Anterior cingulate cortex (tissue), 58 donors: ENCODE measurements around the gene POLD2.
"Not testable (repeated sequence)": the region's sequence is repeated elsewhere in the genome, so short reads cannot be mapped to it uniquely, and the experiment has no call there.

Source experiments
- DNase-seq, 58 donors: peaks; one replicate each; lab custom pipeline; 2025; lab: John Stamatoyannopoulos, UW

POLD2 gene

DNA sequence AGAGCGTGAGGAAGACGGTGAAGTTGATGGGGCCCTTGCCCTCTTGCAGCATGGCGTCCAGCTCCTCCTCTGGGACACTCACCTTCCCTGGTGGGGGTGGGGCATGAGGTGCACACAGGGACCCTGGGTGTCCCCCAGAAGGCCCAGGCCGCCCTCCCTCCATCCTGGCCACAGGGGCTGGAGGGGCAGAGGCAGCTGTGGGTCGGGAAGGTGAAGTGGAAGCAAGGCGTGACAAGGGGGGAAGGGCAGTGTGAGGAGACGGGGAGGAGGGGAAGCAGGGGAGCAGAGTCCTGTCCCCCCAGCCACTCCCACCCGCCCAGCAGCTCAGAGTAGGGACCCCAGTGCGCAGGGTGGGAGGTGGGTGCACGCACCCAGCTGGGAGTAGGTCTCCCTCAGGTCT, 17.0 kb upstream of the POLD2 start:
- no peak for DNase-seq

DNA sequence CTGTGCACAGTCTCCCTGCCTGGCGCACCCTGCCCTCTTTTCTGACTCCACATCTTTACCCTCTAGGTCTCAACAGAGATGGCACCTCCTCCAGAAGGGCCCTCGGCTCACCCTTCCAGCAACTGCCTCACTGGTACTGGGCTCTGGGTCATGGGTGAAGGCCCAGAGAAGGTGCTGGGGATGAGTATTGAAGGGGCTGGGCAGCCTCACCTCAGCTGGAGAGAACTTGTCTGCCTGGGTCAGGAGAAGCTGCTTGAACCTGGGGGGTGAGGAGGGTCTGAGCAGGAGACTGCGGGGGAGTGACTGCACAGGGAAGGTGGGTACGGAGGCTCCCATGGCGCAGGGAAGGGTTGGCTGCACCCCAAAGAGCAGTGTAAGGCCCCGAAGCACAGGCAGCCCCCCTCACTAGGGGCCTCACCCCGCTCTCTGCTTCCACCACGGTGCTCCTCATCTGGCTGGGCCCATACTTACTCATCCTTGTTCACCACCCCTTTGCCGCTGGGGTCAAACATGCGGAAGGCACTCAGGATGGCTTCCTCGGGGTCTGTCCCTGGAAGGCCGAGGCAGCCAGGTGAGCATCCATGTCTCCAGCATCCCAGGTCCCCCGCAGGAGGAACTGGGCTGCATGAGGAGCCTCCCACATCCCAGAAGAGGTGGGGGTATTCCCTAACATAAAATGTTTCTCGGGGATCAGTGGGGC, 16.1 kb upstream of the POLD2 start:
- DNase-seq: no peak

DNA sequence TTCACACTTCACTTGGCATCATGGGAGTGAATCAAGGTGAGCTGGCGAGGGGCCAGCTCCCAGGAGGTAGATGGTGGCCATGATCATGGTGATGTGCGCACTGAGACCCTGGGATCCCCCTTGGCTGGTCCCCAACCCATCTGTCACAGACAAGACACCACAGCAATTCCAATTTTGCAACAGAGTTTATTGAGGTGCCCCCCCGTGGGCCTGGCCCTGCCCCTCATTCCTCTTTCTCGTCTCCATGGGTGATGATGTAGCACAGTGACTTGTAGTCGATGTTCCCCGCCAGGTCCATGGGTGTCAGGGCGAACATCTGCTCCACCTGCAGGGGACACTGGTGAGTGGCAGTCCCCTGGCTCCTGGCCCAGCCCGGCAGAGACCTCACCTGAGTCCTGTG, 15.3 kb upstream of the POLD2 start:
- no peak for DNase-seq

DNA sequence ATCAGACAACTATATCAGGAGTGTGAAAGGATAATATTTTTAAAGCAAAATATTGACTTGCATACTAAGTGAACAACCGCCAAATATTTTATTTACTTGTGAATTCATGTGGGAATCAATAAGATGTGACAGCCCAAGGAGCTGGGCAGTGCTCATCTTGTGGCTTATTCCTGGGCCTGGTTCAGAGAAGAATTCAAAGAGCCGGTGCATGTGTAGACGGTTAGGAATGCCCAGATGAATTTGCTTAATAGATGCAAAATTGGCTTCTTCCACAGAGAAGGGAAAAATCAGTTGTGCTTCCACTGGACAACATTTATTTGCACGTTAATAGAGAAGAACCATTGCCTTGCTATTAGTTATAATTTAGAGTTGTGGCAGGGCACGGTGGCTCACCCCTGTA, 13.4 kb upstream of the POLD2 start:
- DNase-seq: no peak

DNA sequence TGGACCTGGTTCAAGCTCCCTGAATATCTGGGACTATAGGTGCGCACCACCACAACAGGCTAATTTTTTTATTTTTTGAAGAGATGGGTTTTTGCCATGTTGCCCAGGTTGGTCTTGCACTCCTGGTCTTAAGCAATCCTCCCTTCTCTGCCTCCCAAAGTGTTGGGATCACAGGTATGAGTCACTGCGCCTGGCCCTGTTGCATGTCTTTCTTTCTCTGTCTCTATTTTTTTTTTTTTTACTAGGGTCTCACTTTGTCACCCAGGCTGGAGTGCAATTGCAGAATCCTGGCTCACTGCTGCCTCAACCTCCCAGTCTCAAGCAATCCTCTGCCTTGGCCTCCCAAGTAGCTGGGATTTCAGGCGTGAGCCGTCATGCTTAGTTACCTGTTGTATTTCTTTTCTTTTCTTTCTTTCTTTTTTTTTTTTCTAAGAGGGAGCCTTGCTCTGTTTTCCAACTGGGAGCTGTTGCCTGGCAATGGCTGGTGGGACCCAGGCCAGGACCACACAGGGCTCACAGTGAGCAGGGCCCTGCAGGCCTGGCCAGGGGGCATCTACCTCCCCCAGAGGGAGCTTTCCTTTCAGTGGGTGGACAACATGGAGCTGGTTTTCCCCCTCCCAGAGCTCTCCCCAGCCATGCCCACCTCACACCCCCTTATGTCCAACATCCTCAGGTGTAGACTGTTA, 11.7 kb upstream of the POLD2 start:
- DNase-seq: no peak

DNA sequence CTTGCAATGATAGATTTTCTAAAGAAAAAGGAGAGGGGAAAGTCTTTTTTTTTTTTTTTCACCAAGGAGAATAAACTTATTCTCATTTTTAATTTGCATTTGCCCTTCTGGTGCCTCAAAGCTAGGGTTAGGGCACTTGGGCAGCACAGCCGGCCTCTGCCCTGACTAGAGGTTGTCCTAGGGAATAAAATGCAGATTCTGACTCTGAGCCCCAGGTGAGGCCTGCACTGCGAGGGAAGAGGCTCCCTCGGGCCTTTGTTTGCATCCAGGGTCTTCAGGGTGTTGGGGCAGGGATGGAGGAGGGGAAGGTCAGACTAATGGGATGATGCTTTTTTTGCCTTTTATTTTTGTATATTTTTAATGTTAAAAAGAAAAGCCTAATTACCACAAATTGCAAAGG, 9.9 kb upstream of the POLD2 start:
- no peak for DNase-seq

DNA sequence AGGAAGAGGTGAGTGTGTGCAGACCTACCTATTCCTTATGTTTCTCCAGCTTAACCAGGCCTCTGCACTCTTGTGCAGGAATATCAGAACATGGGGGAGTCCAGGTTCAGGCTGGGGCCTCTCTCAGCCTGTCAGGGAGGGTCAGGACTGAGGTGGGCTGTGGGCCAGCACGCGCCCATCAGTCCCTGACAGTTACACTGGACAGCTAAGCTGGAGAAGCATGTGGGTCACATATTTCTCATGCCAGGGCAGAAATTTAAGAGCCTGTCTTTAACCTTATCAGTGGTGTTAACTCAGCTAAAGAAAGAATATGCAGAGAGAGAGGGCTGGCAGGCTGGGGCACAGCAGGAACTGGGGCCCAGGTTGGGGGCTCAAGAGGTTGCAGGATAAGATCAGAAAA, 8.7 kb upstream of the POLD2 start:
- DNase-seq: no peak

DNA sequence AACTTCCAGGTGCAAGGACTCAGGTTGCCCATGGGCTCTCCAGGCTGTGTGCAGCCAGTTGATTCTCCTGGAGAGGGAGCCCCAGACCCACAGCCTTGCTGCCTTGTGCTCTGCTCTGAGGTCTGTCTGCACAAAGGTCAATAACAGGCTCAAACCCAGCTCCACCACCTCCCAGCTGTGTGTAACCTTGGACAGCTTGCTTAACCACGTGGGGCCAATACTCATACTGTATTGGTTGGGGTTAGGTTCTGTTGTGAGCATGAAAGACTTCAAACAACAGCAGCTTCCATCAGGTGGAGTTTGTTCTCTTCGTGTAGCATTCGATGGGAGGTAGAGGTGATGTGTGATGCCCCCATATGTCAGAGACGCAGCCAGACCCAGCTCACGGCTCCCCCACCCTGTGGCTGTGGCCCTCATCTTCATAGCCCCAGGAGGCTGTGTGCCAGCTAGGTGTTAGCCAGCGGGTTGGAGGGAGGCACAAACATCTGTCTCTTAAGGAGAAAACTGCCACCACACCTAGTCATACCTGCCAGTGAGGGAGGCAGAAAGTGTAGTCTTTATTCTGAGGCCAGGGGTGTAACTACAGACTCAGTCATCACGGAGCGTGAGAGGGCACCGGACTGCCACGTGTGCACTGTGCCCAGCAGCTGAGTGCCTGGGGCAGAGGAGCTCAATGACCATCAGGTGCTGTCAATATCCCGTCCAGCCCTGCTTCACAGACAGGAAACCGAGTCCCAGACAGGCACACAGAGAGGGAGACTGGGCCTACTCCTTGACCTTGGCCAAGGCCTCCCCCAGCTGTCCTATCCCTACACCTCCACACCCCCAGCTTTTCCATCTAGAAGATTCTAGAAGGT, 8.1 kb upstream of the POLD2 start:
- DNase-seq: no peak

DNA sequence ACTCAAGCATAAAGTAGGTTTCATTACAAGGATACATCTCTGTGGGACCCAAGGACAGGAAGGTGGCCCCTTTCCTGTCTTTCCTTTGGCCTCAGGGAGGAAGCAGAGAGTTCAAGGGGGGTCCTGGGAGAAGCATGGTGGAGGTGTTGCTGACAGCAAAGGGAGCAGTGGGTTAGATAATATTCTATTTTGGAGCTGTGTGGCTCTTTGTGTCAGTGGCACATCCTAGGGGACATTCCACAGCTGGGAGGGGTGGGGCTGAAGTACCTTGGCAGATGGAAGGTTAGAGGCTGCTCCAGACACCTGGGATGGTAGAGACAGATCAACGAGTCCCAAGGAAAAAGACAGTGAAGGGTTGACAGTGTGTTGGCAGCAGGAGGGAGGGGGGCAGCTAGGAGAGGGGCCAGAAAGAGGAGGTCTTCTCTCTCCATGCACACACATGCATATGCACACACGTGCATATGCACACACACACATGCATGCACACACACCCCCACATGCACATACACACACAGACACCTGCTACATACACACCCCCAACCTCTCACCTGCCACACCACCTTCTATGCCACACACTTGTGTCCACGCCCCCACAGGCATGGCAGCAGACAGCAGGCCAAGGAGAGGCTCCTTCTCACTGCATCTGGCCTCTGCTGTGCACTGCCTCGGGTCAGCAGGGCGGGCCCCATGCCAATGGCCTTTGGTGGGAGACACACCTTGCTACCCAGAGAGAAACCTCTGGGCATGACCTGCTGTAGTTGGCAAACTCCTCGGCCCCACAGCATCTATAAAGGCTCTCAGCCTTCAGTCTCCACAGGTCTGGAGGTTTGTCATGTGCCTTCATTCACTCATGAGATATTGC, 5.6 kb upstream of the POLD2 start:
- no peak for DNase-seq

DNA sequence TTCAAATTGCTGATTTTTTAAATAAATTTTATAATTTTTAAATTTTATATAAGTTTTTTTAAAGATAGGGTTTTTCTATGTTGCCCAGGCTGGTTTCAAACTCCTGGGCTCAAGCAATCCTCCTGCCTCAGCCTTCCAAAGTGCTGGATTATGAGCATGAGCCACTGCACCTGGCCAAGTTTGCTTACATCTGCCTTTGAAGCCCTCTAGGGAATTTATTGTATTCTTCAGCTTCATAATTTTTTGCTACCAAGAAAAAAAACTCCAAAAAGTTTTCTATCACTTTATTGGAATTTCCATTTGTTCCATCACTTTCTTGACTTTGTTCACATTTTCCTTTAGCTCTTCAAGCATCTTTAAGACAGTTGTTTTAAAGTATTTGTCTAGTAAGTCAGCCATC, 3.8 kb upstream of the POLD2 start:
- no peak for DNase-seq

DNA sequence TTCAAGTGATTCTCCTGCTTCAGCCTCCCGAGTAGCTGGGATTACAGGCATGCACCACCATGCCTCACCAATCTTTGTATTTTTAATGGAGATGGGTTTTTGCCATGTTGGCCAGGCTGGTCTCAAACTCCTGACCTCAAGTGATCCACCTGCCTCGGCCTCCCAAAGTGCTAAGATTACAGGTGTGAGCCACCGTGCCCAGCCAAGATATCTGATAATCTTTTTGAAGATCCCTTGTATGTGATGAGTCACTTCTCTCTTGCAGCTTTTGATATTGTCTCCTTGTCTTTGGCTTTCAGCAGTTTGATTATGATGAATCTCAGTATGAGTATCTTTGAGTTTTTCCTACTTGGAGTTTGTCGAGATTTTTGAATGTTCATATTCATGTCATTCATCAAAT, 3.2 kb upstream of the POLD2 start:
- DNase-seq: not testable (repeated sequence)

DNA sequence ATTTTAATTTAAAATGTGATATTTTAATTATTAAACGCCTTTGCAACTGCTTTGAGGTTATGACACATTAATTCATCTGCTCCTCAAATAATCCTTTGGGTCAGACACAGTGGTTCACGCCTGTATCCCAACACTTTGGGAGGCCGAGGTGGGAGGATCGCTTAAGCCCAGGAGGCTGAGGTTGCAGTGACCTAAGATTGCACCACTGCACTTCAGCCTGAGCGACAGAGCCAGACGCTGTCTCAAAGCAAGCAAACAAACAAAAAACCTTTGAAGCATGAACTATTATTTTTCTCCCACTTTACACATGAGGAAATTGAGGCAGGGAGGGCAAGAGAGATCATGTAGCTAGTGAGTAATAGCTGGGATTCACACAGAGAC, 1.5 kb upstream of the POLD2 start:
- DNase-seq: no peak

DNA sequence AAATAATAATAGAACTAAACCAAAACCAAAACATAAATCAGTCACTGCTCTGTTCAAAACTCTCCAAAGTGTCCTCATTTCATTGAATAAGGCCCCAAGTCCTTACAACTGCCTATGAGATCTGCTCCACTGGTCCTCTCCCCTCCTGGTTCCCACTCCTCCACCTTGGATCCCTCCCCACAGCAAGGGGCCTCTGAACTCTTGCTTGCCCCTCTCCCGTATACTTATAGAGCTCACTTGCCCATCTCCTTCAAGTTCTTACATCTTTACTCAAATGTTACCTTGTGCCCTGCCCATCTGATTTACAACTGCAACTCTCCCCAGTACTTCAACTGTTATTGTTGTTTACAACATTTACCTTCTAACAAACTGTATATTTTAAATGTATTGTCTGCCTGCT, 819 bp downstream of the POLD2 start:
- DNase-seq: no peak

DNA sequence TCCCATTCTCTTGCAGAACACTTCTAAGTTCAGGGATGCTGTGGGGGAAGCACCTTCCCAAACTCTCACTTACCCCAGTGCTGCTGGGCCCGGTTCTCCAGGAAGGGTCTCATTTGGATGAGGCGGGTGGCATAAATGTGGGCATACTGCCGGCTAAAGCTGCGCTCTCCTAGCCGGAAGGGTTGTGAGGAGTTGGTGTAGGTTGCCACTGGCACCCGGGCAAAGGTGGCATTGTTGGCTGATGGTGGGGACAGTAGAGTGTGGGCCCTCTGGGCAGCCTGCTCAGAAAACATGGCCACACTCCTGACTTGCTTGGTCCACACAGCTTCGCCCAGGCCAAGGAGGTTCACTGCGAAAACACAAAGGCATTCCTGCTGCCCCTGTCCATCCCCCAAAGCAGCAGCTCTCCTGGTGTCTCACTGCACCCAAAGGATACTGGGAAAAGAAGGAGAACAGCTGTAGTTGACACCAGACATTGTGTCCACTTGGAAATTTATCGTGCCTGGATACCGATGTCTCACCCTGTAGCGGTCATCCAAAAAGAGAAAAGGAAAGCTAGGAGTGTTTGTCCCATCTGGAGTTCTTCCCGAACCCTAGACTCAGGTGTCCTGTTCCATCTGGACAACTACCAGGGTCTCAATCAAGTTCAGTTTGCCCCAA, 1.5 kb downstream of the POLD2 start:
- no peak for DNase-seq

DNA sequence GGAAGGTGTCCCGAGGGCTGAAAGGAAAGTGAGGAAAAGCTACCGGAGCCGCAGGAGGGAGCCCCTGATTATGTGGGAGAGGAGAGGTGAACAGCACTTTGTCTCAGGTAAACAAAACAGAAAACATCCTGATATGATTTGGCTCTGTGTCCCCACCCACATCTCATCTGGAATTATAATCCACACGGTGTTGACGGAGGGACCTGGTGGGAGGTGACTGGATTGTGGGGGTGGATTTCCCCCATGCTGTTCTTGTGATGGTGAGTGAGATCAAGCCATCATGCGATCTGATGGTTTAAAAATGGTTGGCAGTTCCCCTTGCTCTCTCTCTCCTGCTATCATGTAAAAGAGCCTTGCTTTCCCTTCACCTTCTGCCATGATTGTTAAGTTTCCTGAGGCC, 3.0 kb downstream of the POLD2 start:
- DNase-seq: no peak

DNA sequence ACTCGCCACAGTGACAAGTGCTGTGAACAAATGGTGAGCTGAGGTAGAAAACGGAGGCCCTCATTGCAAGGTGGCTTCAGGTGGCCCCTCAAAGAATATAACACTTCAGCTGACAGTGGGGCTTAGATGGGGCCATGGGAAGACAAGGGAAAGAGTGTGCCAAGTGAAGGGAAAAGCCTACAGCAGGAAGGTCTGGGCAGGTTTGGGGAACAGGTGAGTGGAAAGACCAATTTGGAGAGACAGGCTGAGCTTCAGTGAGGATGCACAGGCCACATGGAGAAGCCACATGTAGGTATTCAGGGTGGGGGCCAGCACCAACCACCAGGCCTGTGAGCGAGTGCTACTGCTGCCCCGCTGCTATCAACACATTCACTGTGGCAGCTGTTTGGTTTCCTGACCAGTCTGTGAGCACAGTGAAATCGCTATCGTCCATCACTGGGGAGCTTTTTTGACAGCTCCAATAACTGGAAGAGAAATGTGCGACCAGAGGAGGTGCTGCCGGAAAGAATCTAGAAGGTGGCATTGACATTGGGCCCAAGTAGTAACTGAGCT, 3.4 kb downstream of the POLD2 start:
- no peak for DNase-seq

DNA sequence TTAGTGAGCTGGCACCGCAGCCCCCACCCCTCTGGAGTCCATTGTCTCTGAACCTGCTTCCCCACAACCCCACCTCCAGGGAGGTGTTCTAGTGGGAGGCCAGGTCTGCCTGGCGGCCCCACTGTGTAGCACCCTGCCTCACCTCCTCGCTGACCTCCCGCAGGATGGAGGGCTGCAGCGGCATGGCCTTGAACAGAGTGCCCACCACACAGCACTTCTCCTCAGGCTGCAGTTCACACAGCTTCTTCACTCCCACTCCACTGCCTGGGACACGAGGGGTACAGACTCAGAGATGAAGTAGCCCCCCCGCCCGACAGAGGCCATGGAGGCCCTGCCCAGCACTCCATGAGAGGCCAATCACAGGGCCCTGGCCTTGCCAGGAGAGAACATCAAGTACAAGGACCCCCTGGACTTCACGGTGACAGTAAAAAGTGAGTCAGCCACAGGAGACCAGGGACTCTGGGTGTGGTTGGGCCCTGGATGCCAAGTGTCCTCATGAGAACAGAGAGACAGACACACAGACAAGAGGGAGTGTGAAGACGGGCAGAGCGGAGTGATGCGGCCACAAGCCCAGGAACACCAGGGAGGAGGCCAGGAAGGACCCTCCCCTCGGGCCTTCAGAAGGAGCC, 5.4 kb downstream of the POLD2 start:
- no peak for DNase-seq

DNA sequence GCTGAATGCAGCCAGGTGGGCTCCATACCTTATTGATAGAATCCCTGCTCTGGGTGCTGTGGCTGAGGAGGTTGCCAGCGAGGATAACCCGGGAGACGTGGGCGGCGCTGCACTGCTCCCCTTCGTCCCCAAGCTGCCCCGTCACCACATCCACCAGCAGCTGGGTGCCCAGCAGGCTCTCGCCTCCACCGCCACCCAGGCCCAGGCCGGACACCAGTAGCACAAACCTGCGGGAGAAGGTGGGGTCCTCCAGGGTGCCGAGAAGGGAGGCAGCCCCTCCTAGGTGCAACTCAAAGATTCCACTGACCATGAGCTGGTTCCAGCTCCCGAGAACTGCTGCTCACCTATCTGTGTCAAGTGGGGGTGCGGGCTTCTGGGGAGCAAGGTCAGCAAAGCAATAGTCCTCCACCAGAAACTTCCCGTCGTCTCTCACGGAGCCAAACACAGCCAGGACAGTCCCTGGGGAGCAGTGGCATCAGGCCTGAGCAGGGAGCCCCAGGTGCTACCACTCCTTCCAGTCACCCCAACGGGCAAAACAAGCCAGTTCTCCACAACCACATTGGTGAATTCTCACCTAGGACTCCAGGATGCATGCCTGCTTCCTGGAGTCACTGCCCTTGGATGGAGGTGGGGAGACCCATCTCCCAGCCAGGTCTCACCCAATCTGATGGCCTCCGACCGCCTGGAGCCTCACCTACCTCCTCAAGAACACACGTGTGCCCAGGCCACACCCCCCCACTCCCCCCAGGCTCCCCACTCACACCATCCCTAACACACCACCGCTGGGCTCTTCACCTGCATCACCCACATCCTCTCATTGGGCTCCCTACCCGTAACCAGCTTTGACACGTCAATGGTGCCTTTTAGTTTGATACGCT, 6.3 kb downstream of the POLD2 start:
- no peak for DNase-seq
